GM06990 (cell line): Measurements from ENCODE around the gene KCNRG.

ENCODE experiments used
- DNase-seq: peaks from one replicate; pipeline ENCODE4 v3.0.0-alpha.2; 2011; ENCODE audit not compliant: insufficient read length; ENCODE audit errors: extremely low read depth
- H3K27me3 ChIP-seq: replicated peaks from 2 replicates; pipeline ENCODE4 v1.6.0; 2011; ENCODE audit warnings: low read length; ENCODE audit not compliant: control insufficient read depth, insufficient read depth
- H3K36me3 ChIP-seq: 2 replicates; pipeline ENCODE4 v1.5.1; 2011; ENCODE audit warnings: low read length; ENCODE audit not compliant: control insufficient read depth, insufficient read depth
- H3K4me3 ChIP-seq: replicated peaks from 2 replicates; pipeline ENCODE4 v1.5.1; 2011; ENCODE audit warnings: low read depth, mild to moderate bottlenecking, control low read depth, low read length
- TF ChIP-seq, protein P1 (sequence below): IDR thresholded peaks from 2 replicates; pipeline ENCODE4 v1.5.1; 2011; ENCODE audit warnings: low read length, control low read depth, mild to moderate bottlenecking, inconsistent platforms; ENCODE audit not compliant: insufficient read depth, poor library complexity, severe bottlenecking

KCNRG gene

DNA sequence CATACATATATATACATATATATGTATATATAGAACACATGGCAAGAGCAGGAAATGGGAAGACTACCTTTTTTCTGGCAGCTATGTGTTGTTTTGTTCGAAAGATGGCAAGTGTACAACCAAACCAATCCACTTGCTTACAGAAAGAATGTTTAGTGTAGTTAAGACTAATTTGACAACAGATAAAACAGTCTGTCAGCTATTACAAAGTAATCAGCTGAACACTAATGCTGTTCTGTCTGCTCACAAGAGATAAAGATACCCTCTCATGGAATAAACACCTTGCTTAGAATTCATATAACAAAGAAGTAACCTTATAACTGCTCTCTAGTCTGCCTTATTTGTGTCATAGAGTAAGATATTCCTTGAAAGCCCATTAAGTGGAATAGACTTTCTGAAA is 858 bp upstream of the KCNRG start:
- Histone ChIP-seq H3K27me3 (no peaks in the 10 kb centered on the region), H3K4me3 (no peak overlapping the region), H3K36me3 (peaks cover 3% of the 10 kb centered on the region)
- no peak for DNase-seq
- TF ChIP-seq, protein P1, sequence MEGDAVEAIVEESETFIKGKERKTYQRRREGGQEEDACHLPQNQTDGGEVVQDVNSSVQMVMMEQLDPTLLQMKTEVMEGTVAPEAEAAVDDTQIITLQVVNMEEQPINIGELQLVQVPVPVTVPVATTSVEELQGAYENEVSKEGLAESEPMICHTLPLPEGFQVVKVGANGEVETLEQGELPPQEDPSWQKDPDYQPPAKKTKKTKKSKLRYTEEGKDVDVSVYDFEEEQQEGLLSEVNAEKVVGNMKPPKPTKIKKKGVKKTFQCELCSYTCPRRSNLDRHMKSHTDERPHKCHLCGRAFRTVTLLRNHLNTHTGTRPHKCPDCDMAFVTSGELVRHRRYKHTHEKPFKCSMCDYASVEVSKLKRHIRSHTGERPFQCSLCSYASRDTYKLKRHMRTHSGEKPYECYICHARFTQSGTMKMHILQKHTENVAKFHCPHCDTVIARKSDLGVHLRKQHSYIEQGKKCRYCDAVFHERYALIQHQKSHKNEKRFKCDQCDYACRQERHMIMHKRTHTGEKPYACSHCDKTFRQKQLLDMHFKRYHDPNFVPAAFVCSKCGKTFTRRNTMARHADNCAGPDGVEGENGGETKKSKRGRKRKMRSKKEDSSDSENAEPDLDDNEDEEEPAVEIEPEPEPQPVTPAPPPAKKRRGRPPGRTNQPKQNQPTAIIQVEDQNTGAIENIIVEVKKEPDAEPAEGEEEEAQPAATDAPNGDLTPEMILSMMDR = no peak

DNA sequence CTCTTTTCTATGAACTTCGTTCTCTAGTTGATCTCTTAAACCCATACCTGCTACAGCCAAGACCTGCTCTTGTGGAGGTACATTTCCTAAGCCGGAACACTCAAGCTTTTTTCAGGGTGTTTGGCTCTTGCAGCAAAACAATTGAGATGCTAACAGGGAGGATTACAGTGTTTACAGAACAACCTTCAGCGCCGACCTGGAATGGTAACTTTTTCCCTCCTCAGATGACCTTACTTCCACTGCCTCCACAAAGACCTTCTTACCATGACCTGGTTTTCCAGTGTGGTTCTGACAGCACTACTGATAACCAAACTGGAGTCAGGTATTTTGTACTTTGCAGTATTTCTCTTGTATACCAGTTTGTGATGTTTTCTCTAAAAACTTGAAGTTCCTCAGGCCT is 506 bp downstream of the KCNRG start:
- Histone ChIP-seq H3K36me3 (peaks cover 6% of the 10 kb centered on the region), H3K4me3 (no peak overlapping the region), H3K27me3 (no peaks in the 10 kb centered on the region)
- TF ChIP-seq, protein P1 = no peak
- DNase-seq = no peak

DNA sequence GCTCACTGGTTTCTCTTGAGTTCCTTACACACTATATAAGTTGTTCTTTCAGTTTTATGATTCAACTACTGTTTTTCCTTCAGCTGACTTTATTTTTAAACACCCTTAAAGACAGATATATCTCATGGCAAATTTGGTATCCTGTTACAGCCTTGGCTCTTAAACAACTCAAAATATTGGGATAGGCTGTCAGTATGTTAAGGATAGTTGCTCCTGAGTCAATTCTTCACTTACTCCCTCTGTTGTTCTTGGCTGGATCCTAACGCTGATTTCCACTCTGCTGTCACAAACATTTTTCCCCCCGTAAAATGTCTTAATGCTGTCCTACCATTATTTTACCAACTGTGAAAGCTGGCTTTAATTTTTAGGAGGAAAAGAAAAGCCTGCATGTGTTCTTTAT is 1.2 kb downstream of the KCNRG start:
- no peak for DNase-seq
- Histone ChIP-seq H3K27me3 (no peaks in the 10 kb centered on the region), H3K36me3 (peaks cover 6% of the 10 kb centered on the region), H3K4me3 (no peak overlapping the region)
- TF ChIP-seq, protein P1 = no peak

DNA sequence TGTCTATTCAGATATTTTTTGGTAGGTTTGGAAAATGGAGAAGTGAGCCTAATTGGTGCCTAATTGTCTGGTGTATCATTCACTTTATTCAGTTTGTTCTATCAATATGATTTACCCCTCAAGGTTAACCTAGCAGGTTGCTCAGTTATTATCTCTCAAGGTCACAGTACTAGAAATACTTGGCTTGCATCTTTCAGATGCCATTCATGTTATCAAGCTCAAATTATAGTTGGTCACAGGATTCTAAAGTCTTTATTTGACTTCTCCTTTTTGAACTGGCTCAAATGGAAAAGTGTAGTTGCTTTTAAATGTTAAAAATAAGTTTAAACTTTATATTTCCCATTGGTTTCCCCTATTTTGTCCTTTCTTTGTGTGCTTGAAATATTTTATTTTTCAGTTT is 2.6 kb downstream of the KCNRG start:
- Histone ChIP-seq H3K36me3 (peaks cover 3% of the 10 kb centered on the region), H3K4me3 (no peak overlapping the region), H3K27me3 (no peaks in the 10 kb centered on the region)
- TF ChIP-seq, protein P1 = no peak
- no peak for DNase-seq

DNA sequence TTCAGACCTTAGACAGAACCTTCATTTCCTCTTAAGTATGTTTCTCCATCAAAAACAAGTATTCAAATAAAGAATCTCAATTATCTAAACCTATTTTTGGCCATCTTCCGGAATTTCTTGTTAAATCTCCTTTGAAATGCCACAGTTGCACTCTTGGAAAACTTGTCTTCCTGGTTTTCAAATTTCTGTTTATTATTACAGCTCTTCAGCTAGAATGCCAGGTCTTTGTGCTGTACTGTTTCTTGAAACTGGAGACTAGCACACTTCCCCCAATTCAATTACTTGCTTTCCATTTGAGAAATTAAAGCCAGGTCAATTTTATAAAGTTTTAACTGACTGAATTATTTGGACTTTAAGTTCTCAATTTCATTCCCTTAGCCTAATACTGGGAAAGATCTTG is 10.2 kb downstream of the KCNRG start:
- Histone ChIP-seq H3K27me3 (no peaks in the 10 kb centered on the region), H3K4me3 (no peak overlapping the region), H3K36me3 (peaks cover 2% of the 10 kb centered on the region)
- DNase-seq = no peak
- TF ChIP-seq, protein P1 = no peak

DNA sequence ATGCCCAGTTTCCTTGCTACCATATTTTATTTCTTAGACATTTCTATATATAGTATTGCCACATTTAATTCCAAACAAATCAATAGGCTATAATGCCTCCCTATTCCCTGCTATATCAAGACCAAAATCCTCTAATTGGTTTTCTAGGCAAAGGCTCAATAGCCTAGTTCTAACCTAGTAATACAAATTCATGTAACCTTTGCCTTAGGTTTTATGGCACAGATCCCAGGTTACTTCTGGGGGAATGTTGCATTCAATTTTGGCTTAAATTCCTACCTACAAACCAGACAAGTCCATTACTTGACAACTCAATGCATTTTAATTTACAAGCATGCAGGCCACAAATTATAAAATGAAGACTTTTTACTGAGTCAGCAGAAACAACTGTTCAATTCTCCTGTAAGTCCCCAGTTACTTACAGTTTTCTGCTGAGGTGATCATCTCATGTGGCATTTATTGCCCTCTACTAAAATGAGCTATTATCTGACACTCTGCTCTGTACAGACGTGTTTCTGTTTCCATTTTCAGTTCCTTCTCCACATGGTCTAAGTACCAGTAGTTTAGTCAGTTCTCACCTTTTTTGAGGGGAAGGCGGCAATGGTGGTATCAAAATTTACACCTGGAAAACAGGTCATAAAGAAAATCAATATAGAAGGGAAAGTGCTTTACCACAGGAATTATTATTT is 11.7 kb downstream of the KCNRG start:
- no peak overlapping the region for H3K4me3 ChIP-seq
- no peaks in the 10 kb centered on the region for H3K27me3 ChIP-seq
- peaks cover 1% of the 10 kb centered on the region; the same call in 1 of the 2 replicates for H3K36me3 ChIP-seq
- peak; percentile 64 for DNase-seq
- TF ChIP-seq, protein P1 = no peak
